ENCODE results near the gene TIMELESS.
"Not testable (repeated sequence)": the region's sequence is repeated elsewhere in the genome, so short reads cannot be mapped to it uniquely, and the experiment has no call there.

Gene TIMELESS

DNA sequence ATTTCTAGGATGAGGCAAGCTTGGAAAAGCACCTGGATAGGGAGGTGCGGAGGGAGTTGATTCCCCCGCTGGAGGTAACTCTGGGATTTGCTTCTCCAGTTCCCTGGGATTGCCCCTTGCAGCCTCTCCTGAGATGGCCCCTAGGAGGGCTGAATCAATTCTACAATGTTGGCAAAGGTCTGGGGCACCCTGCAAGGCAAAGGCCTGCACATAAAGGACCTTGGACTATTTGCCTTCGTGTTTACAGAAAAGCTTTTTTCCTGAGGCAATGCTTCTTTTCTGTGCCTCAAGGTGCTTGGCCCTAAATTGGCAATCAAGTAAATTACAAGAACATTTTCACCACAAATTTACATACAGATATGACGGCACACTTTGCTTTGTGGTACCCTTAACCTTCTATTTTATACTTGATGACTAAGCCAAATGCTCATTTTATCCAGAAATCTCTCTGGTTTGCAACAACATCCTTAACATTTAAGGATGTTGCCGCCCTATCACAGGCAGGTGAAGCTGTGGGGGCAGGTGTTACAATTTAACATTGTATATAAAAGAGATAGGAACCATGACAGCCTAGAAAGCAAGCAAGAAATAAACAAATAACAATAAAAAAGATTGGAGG, 40.3 kb downstream of the TIMELESS start:
- Histone ChIP-seq H3K4me3 (ENCODE audit: low read depth, low read length) (no peak overlapping the region), H3K9ac (no peak overlapping the region), H3K4me2 (ENCODE audit: low read length) (no peak overlapping the region), H3K27me3 (ENCODE audit: control insufficient read depth, insufficient read depth, low read length) (no peaks in the 10 kb centered on the region), H3K4me1 (no peaks in the 10 kb centered on the region), H3K9me3 (ENCODE audit: control insufficient read depth, low read length) (no peaks in the 10 kb centered on the region), H3K79me2 (no peaks in the 10 kb centered on the region), H3K36me3 (ENCODE audit: control insufficient read depth, insufficient read depth, low read length) (no peaks in the 10 kb centered on the region), H2AFZ (no peak overlapping the region), H3K27ac (no peak overlapping the region)
- TF ChIP-seq, protein P1, sequence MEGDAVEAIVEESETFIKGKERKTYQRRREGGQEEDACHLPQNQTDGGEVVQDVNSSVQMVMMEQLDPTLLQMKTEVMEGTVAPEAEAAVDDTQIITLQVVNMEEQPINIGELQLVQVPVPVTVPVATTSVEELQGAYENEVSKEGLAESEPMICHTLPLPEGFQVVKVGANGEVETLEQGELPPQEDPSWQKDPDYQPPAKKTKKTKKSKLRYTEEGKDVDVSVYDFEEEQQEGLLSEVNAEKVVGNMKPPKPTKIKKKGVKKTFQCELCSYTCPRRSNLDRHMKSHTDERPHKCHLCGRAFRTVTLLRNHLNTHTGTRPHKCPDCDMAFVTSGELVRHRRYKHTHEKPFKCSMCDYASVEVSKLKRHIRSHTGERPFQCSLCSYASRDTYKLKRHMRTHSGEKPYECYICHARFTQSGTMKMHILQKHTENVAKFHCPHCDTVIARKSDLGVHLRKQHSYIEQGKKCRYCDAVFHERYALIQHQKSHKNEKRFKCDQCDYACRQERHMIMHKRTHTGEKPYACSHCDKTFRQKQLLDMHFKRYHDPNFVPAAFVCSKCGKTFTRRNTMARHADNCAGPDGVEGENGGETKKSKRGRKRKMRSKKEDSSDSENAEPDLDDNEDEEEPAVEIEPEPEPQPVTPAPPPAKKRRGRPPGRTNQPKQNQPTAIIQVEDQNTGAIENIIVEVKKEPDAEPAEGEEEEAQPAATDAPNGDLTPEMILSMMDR (IDR thresholded peaks at IDR 0.05), result no peak

DNA sequence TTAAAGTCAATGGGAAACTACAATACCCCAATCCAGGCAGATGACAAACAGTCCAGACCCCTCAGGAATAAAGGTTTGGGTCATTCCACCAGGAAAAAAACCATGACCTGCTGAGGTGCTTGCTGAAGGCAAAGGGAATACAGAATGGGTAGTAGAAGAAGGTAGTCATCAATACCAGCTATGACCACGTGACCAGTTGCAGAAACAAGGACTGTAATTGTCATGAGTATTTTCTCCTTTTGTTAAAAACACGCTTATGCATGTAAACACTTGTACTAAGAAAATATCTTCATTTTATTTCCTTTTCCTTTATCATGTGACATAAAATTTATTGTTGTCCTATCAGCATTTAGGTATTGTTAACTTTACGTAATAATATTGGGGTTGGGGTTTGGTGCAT, 45.0 kb downstream of the TIMELESS start:
- not testable (repeated sequence) for H3K27me3 ChIP-seq (ENCODE audit: control insufficient read depth, insufficient read depth, low read length); H3K9me3 ChIP-seq (ENCODE audit: control insufficient read depth, low read length); H3K4me1 ChIP-seq; H3K27ac ChIP-seq; H3K9ac ChIP-seq; H3K4me3 ChIP-seq (ENCODE audit: low read depth, low read length); H3K4me2 ChIP-seq (ENCODE audit: low read length); H2AFZ ChIP-seq; H3K79me2 ChIP-seq; H3K36me3 ChIP-seq (ENCODE audit: control insufficient read depth, insufficient read depth, low read length)

DNA sequence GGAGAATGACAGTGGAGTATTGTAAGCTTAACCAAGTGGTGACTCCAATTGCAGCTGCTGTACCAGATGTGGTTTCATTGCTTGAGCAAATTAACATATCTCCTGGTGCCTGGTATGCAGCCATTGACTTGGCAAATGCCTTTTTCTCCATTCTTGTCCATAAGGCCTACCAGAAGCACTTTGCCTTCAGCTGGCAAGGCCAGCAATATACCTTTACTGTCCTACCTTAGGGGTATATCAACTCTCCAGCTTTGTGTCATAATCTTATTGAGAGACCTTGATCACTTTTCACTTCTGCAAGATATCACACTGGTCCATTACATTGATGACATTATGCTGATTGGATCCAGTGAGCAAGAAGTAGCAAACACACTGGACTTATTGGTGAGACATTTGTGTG, 47.6 kb downstream of the TIMELESS start:
- not testable (repeated sequence) for H3K27me3 ChIP-seq (ENCODE audit: control insufficient read depth, insufficient read depth, low read length); H3K4me1 ChIP-seq; H3K4me2 ChIP-seq (ENCODE audit: low read length); H3K36me3 ChIP-seq (ENCODE audit: control insufficient read depth, insufficient read depth, low read length); H3K9me3 ChIP-seq (ENCODE audit: control insufficient read depth, low read length); H3K9ac ChIP-seq; H3K79me2 ChIP-seq; H3K27ac ChIP-seq; H2AFZ ChIP-seq; H3K4me3 ChIP-seq (ENCODE audit: low read depth, low read length)

- not testable (repeated sequence) for H3K27me3 ChIP-seq (ENCODE audit: control insufficient read depth, insufficient read depth, low read length); H2AFZ ChIP-seq; H3K4me3 ChIP-seq (ENCODE audit: low read depth, low read length); H3K4me1 ChIP-seq; H3K27ac ChIP-seq; H3K9ac ChIP-seq; H3K36me3 ChIP-seq (ENCODE audit: control insufficient read depth, insufficient read depth, low read length); H3K4me2 ChIP-seq (ENCODE audit: low read length); H3K9me3 ChIP-seq (ENCODE audit: control insufficient read depth, low read length); H3K79me2 ChIP-seq
These were observed 48.1 kb downstream of the TIMELESS start for GRCh38 chr12:56401125-56401524.

DNA sequence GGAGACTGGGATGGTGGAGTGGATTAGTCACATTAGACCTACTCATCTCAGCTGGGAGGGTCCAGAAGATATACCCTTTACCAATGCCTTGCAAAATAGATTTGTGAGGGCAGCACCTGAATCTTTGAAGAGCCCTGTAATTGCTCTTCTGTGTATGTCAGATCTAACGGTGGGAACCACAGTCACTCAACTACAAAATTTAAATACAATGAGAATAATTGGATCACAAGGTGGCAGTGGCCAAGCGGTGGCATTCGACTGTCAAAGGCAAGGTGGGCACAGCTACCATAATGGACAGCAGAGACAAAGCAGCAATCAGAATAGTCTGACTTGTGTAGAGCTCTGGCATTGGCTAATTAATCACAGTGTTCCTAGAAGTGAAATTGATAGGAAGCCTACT, 49.8 kb downstream of the TIMELESS start:
- not testable (repeated sequence) for H3K9me3 ChIP-seq (ENCODE audit: control insufficient read depth, low read length); H3K36me3 ChIP-seq (ENCODE audit: control insufficient read depth, insufficient read depth, low read length); H3K79me2 ChIP-seq; H3K27me3 ChIP-seq (ENCODE audit: control insufficient read depth, insufficient read depth, low read length); H2AFZ ChIP-seq; H3K27ac ChIP-seq; H3K4me1 ChIP-seq; H3K4me2 ChIP-seq (ENCODE audit: low read length); H3K9ac ChIP-seq; H3K4me3 ChIP-seq (ENCODE audit: low read depth, low read length)

DNA sequence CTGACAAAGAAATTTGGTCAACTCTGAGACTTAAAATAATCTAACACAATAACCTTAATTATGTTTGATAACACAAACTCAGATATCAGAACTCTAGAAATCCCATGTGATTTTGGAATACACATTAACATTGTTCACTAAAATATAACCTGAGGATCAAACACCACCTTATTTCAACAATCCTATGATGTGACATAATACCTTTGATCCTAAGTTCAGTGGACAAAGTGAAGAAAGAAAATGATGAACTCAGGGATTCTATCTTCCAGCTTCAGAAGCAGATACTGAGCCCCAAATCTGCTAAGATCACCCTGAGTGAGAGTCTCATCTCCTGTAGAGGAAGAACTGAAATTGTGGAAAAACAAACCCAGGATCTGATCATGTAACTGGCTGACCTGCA, 50.9 kb downstream of the TIMELESS start:
- no peaks in the 10 kb centered on the region for H3K27me3 ChIP-seq (ENCODE audit: control insufficient read depth, insufficient read depth, low read length)
- H3K9ac ChIP-seq, result no peak overlapping the region
- no peak overlapping the region for H3K4me3 ChIP-seq (ENCODE audit: low read depth, low read length)
- TF ChIP-seq, protein P1 (IDR thresholded peaks at IDR 0.05), result no peak
- no peak overlapping the region for H2AFZ ChIP-seq
- no peaks in the 10 kb centered on the region for H3K4me1 ChIP-seq
- no peaks in the 10 kb centered on the region for H3K79me2 ChIP-seq
- no peak overlapping the region for H3K27ac ChIP-seq
- no peak overlapping the region for H3K4me2 ChIP-seq (ENCODE audit: low read length)
- no peaks in the 10 kb centered on the region for H3K36me3 ChIP-seq (ENCODE audit: control insufficient read depth, insufficient read depth, low read length)
- no peaks in the 10 kb centered on the region for H3K9me3 ChIP-seq (ENCODE audit: control insufficient read depth, low read length)

- Histone ChIP-seq H3K4me1 (no peaks in the 10 kb centered on the region), H3K9me3 (ENCODE audit: control insufficient read depth, low read length) (no peaks in the 10 kb centered on the region), H3K36me3 (ENCODE audit: control insufficient read depth, insufficient read depth, low read length) (no peaks in the 10 kb centered on the region), H3K9ac (no peak overlapping the region), H3K4me2 (ENCODE audit: low read length) (no peak overlapping the region), H3K27ac (no peak overlapping the region), H3K79me2 (no peaks in the 10 kb centered on the region), H3K4me3 (ENCODE audit: low read depth, low read length) (no peak overlapping the region), H3K27me3 (ENCODE audit: control insufficient read depth, insufficient read depth, low read length) (no peaks in the 10 kb centered on the region), H2AFZ (no peak overlapping the region)
- TF ChIP-seq, protein P1 (IDR thresholded peaks at IDR 0.05), result no peak
These were observed 56.9 kb downstream of the TIMELESS start for GRCh38 chr12:56392331-56392730.

Measured in parathyroid adenoma (tissue), 2 donors.